ENCODE measurements around the gene LIPC.

The LIPC gene

DNA sequence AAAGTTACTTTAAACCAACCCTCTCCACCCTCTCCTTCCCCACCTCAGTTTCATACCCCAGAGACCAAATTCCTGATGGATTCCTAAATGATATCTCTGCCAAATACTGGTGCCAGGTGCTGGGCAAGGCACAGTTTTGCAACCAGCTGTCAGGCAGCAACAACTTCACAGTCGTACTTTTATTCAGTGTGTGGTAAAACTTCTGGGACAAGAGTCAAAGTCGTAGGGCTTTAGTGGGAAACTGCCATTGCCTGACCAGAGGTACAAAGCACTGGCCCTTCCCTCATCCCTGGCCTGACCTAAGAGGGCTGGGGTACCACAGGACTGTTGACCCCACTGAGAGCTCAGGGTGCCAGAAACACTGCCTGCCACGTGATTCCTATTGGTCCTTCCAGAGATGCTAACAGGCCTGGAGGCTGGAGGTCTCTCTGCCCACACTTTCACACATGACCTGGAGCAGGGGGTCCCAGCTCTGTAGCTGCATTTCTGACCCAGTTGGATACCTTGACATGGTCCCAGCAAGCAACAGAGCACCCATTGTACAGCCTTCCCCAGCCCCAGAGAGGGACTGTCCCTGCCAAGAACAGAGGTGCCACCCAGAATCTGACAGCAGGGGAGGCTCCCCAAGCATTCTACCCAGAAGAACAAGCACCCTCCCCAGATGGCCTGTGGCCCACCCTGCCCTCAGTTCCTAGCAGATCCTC, 59.9 kb downstream of the LIPC start:
- H3K4me3 ChIP-seq (ENCODE audit: low read depth, low read length), result no peak overlapping the region
- TF ChIP-seq, protein P1, sequence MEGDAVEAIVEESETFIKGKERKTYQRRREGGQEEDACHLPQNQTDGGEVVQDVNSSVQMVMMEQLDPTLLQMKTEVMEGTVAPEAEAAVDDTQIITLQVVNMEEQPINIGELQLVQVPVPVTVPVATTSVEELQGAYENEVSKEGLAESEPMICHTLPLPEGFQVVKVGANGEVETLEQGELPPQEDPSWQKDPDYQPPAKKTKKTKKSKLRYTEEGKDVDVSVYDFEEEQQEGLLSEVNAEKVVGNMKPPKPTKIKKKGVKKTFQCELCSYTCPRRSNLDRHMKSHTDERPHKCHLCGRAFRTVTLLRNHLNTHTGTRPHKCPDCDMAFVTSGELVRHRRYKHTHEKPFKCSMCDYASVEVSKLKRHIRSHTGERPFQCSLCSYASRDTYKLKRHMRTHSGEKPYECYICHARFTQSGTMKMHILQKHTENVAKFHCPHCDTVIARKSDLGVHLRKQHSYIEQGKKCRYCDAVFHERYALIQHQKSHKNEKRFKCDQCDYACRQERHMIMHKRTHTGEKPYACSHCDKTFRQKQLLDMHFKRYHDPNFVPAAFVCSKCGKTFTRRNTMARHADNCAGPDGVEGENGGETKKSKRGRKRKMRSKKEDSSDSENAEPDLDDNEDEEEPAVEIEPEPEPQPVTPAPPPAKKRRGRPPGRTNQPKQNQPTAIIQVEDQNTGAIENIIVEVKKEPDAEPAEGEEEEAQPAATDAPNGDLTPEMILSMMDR (IDR thresholded peaks at IDR 0.05; ENCODE audit: low read depth, low read length), result no peak

DNA sequence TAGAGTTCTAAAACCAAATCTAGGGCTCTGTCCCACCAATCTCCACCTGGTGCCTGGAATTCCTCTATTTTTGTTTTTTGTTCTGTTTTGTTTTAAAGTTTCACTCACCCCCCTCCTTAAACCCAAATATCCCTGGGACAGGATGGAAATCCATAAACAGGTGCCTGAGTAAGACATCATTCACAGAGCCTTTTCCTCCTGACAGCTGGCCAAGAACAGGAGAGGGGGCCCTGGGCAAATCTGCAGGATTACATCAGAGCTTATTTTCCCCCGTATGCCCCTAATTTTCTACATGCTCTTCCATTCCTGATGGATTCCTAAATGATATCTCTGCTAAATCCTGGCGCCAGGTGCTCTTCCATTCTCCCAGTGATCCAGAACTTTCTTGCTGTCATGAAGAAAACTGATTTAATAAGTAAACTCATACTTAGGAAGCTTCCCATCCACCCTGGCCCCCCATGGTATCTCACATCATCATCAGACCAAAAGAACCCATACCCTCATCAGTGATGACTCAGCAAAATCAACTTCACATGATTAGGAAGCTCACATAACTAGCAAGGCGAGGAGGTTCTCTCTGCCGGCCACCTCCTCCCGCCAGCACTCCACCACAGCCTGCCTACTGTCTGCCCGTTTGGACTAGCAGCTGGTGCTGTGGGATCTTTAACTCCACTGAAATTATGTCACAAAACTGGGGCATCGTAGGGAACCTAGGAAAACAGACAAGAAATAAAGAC, 61.0 kb downstream of the LIPC start:
- H3K4me3 ChIP-seq (ENCODE audit: low read depth, low read length), result no peak overlapping the region
- TF ChIP-seq, protein P1 (IDR thresholded peaks at IDR 0.05; ENCODE audit: low read depth, low read length), result no peak

DNA sequence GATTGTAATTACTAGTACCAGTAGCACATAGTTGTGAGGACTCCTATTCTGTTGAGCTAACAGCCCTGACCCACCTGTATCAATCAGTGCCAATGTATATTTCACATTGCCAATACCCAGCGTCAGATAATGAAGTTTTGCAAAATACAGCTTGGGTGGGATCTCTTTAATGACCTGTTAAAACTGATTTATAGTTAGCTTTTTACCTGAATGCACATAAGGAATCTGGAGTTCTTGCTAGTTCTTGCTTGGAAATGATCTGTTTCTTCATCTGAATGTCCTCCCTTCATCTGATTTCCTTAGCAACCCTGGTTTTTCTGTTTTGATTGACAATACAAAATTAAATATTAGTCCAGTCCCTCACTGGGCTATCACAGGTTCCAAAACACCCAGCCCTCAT, 62.8 kb downstream of the LIPC start:
- no peak overlapping the region for H3K4me3 ChIP-seq (ENCODE audit: low read depth, low read length)
- TF ChIP-seq, protein P1 (IDR thresholded peaks at IDR 0.05; ENCODE audit: low read depth, low read length), result no peak

DNA sequence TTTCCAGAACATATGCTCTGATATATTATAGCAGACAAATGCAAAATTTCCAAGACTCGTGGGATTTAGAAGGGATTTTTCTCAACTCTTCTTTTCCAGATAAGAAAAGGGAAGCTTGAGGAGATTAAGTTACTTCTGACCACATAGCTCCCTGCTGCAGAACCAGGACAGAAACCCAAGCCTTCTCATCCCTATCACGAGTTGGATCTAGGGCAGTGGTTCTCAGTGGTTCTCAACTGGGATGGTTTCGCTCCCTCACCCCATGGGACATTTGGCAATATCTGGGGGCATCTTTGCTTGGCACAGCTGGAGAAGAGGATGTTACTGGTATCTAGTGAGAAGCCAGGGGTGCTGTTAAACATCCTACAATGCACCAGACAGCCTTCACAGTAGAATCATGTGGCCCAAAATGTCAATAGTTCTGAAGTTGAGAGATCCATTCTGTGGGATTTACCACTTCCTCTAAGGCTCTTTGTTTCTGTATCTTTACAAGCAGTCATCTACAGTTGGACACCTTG, 64.2 kb downstream of the LIPC start:
- TF ChIP-seq, protein P1 (IDR thresholded peaks at IDR 0.05; ENCODE audit: low read depth, low read length), result no peak
- H3K4me3 ChIP-seq (ENCODE audit: low read depth, low read length), result no peak overlapping the region

DNA sequence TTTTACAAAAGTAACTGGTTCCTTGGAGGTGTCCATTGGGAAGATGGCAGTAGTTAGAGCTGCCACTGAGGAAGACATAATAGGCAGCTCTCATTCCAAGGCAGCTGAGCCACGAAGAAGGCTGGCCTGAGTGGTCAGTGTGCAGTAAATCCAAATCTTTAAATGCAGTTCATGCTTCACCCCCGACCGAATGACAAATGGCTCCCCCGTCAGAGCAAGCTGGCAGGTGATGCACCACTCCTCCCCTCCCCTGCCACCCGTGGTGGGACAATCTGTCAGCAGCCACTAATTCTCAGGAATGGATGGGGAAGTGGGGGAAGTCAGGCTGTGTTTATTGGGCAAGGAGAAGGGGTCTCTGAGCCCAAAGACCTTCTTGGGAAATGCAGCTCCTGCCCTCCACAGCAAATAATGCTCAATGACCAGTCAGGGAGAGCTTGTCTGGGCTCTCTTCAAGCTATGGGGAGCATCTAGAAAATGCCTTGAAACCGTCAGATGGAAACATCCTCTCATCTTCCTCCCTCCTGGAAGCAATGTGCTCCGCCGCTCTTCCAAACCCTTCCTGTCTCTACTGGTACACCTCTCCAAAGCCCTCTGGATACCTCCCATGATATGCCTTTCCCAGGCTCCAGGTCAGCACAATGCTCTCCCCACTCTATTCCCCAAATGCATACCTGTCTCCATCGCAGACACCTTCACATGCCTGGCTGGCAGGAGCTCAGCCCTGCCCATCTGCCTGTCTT, 65.4 kb downstream of the LIPC start:
- H3K4me3 ChIP-seq (ENCODE audit: low read depth, low read length), result no peak overlapping the region
- TF ChIP-seq, protein P1 (IDR thresholded peaks at IDR 0.05; ENCODE audit: low read depth, low read length), result no peak

DNA sequence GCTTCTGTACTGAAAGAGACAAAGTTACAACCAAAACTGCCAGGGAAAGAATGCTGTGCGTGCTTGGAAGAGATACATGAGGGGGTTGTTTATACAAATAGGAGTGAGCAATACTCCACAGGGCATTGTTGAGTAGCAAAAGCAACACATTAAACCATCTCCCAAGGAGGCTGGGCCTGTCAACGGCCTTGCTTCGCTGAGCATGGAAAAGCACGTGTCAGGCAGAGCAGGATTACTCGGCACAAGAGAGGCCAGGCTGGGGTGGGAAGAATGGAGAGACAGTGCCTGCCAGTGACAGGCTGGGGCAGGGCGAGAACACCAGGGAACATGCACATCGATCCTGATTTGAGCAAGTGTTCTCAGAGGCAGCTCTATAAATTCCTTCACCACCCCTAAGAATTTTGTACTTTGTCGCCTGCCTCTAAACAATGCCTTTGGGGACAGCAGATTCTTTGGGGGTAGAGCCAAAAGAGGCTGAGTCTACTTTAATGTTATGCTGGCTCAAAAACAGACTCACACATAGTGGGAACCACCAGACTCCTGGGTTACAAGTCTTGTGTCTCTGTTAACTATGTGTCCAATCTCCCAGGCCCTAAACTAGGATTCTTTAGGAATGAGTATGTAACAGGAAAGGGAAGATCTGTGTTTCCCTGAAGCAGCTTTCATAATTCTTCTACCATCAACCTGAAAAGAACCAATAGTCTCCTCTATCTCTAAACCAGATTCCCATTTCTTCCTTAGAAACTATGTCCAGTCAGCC, 67.2 kb downstream of the LIPC start:
- TF ChIP-seq, protein P1 (IDR thresholded peaks at IDR 0.05; ENCODE audit: low read depth, low read length), result no peak
- H3K4me3 ChIP-seq (ENCODE audit: low read depth, low read length), result no peak overlapping the region
